SU-DHL-6 (cell line): ENCODE results near the gene RPS26.
"Not testable (repeated sequence)": the region's sequence is repeated elsewhere in the genome, so short reads cannot be mapped to it uniquely, and the experiment has no call there.

ENCODE experiments used
- H2AFZ ChIP-seq: fragments of 200-600 bp; sonication (generic); 2 replicates; pipeline ENCODE4 v1.6.1; 2014; ENCODE audit warnings: low read depth, mild to moderate bottlenecking, moderate library complexity, mixed read lengths, antibody characterized with exemption, low read length; ENCODE audit not compliant: severe bottlenecking
- H3F3A ChIP-seq: fragments of 200-600 bp; shearing (Covaris generic); 2 replicates; pipeline ENCODE4 v1.6.0; 2016; ENCODE audit warnings: antibody characterized with exemption, mild to moderate bottlenecking; ENCODE audit not compliant: insufficient read depth
- H3K27ac ChIP-seq: fragments of 200-600 bp; sonication (generic); 2 replicates; pipeline ENCODE4 v1.5.1; 2016; ENCODE audit warnings: low read depth, mild to moderate bottlenecking, low read length, moderate library complexity, mixed read lengths
- H3K27me3 ChIP-seq: fragments of 200-600 bp; sonication (generic), shearing (Covaris generic); 2 replicates; pipeline ENCODE4 v1.6.0; 2014; ENCODE audit warnings: mild to moderate bottlenecking, low read length
- H3K36me3 ChIP-seq: fragments of 200-600 bp; sonication (generic); 2 replicates; pipeline ENCODE4 v1.6.1; 2014; ENCODE audit warnings: mild to moderate bottlenecking, low read length, mixed read lengths
- H3K4me2 ChIP-seq: fragments of 300-600, 200-600 bp; shearing (Covaris generic), sonication (generic); 2 replicates; pipeline ENCODE4 v1.6.0; 2014; ENCODE audit warnings: low read length, low read depth, mild to moderate bottlenecking; ENCODE audit not compliant: poor library complexity, severe bottlenecking
- H3K4me3 ChIP-seq: fragments of 200-600 bp; sonication (generic); 2 replicates; pipeline ENCODE4 v1.5.1; 2014; ENCODE audit warnings: antibody characterized with exemption, low read length, mild to moderate bottlenecking, mixed read lengths; ENCODE audit not compliant: insufficient read depth, poor library complexity, severe bottlenecking
- H3K79me2 ChIP-seq: fragments of 200-600 bp; sonication (generic); 2 replicates; pipeline ENCODE4 v1.6.1; 2014; ENCODE audit warnings: mild to moderate bottlenecking, low read length, moderate library complexity; ENCODE audit not compliant: insufficient read depth
- H3K9ac ChIP-seq: fragments of 200-600 bp; sonication (generic); 2 replicates; pipeline ENCODE4 v1.7.0; 2014; ENCODE audit warnings: mild to moderate bottlenecking, low read length
- H3K9me2 ChIP-seq: fragments of 200-600 bp; sonication (generic); replicated peaks from 2 replicates; pipeline ENCODE4 v1.6.1; 2014; ENCODE audit warnings: low read length; ENCODE audit not compliant: insufficient read depth
- H3K9me3 ChIP-seq: fragments of 200-600 bp; sonication (generic); 2 replicates; pipeline ENCODE4 v1.6.1; 2014; ENCODE audit warnings: low read length, mixed read lengths; ENCODE audit not compliant: insufficient read depth
- H4K20me1 ChIP-seq: fragments of 200-600 bp; sonication (generic); 2 replicates; pipeline ENCODE4 v1.6.1; 2014; ENCODE audit warnings: low read depth, mild to moderate bottlenecking, antibody characterized with exemption, low read length, moderate library complexity, mixed read lengths
- EZH2phosphoT487 ChIP-seq: fragments of 200-600 bp; sonication (generic), shearing (Covaris generic); conservative IDR thresholded peaks from 2 replicates; pipeline ENCODE4 v1.6.1; 2018; ENCODE audit warnings: mild to moderate bottlenecking, antibody characterized with exemption, low read length, moderate library complexity, mixed read lengths
- TF ChIP-seq, protein P1 (sequence below): fragments of 200-600 bp; sonication (generic); IDR thresholded peaks from one replicate; pipeline ENCODE4 v1.5.1; 2017; ENCODE audit warnings: antibody characterized with exemption, mild to moderate bottlenecking, low read length, moderate library complexity; ENCODE audit not compliant: insufficient read depth, poor library complexity, severe bottlenecking

Gene RPS26

DNA sequence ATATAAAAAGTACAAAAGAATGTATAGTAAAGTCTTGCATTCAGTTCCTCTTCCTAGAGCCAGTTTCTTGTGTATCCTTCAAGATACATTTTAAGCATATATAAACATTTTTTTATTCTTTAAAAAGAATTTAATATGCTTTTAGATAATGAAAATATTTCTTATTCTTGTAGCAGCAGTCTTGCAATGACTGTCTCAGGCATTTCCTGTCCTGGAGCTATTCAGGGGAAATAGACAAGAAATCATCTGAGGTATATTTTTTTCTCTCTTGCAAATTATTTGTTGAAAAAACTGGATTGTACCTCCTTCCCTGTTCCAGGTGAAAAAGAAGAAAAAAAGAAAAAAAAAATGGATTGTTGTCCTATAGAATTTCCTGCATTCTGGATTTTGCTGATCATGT is 21.3 kb downstream of the RPS26 start:
- H3K9me3 ChIP-seq: no peaks in the 10 kb centered on the region
- no peaks in the 10 kb centered on the region for H3K27me3 ChIP-seq
- TF ChIP-seq, protein P1, sequence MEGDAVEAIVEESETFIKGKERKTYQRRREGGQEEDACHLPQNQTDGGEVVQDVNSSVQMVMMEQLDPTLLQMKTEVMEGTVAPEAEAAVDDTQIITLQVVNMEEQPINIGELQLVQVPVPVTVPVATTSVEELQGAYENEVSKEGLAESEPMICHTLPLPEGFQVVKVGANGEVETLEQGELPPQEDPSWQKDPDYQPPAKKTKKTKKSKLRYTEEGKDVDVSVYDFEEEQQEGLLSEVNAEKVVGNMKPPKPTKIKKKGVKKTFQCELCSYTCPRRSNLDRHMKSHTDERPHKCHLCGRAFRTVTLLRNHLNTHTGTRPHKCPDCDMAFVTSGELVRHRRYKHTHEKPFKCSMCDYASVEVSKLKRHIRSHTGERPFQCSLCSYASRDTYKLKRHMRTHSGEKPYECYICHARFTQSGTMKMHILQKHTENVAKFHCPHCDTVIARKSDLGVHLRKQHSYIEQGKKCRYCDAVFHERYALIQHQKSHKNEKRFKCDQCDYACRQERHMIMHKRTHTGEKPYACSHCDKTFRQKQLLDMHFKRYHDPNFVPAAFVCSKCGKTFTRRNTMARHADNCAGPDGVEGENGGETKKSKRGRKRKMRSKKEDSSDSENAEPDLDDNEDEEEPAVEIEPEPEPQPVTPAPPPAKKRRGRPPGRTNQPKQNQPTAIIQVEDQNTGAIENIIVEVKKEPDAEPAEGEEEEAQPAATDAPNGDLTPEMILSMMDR: no peak
- no peak for TF ChIP-seq EZH2phosphoT487
- no peaks in the 10 kb centered on the region for H3K36me3 ChIP-seq
- no peak overlapping the region for H3K4me3 ChIP-seq
- no peaks in the 10 kb centered on the region for H4K20me1 ChIP-seq
- no peak overlapping the region for H3K27ac ChIP-seq
- H3K9me2 ChIP-seq: no peaks in the 10 kb centered on the region
- H3K79me2 ChIP-seq: no peaks in the 10 kb centered on the region
- no peaks in the 10 kb centered on the region; the same call in 1 of the 2 replicates for H3F3A ChIP-seq
- no peak overlapping the region for H3K4me2 ChIP-seq
- H3K9ac ChIP-seq: no peak overlapping the region
- H2AFZ ChIP-seq: no peak overlapping the region

DNA sequence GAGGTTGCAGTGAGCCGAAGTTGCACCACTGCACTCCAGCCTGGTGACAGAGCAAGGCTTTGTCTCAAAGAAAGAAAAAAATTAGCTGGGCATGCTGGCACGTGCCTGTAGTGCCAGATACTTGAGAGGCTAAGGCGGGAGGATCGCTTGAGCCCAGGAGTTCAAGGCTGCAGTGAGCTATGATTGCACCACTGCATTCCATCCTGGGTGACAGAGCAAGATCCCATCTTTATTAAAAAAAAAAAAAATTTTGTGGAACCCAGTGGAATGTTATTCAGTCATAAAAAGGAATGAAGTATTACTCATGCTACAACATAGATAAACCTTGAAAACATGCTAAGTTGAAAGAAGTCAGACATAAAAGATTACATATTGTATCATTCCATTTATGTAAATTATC is 29.9 kb downstream of the RPS26 start:
- H3K79me2 ChIP-seq: no peaks in the 10 kb centered on the region
- H3K36me3 ChIP-seq: no peaks in the 10 kb centered on the region
- no peaks in the 10 kb centered on the region for H3F3A ChIP-seq
- H2AFZ ChIP-seq: no peak overlapping the region
- H4K20me1 ChIP-seq: no peaks in the 10 kb centered on the region
- no peaks in the 10 kb centered on the region for H3K27me3 ChIP-seq
- H3K4me3 ChIP-seq: no peak overlapping the region
- TF ChIP-seq, protein P1: no peak
- no peak for TF ChIP-seq EZH2phosphoT487
- H3K9me2 ChIP-seq: no peaks in the 10 kb centered on the region
- H3K9me3 ChIP-seq: no peaks in the 10 kb centered on the region
- no peak overlapping the region for H3K27ac ChIP-seq
- no peak overlapping the region for H3K9ac ChIP-seq
- no peak overlapping the region for H3K4me2 ChIP-seq

DNA sequence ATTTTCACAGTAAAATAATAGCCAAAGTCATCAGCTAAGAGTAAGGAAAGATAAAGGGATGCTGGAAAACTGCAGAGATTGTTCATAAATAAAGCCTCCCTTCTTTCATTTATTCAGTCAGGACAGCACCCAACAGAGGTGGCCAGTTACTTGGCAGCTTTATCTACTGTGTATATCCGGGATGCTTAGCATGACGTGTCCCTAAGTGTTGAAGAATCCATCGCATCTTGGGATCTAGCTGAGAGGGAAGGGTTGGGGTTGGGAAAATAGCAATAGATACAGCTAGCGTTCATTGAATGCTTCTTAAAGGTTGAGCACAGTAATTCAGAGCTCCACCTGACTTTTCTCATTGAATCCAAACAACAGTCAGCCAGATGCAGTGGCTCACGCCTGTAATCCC is 32.7 kb downstream of the RPS26 start:
- Histone ChIP-seq H3K4me3 (no peak overlapping the region), H3K36me3 (no peaks in the 10 kb centered on the region), H3K79me2 (no peaks in the 10 kb centered on the region), H3K4me2 (no peak overlapping the region), H3F3A (no peaks in the 10 kb centered on the region), H3K9ac (no peak overlapping the region), H2AFZ (no peak overlapping the region), H3K9me3 (no peaks in the 10 kb centered on the region), H3K27me3 (no peaks in the 10 kb centered on the region), H4K20me1 (no peaks in the 10 kb centered on the region), H3K9me2 (no peaks in the 10 kb centered on the region), H3K27ac (no peak overlapping the region)
- TF ChIP-seq EZH2phosphoT487: no peak
- TF ChIP-seq, protein P1: no peak

DNA sequence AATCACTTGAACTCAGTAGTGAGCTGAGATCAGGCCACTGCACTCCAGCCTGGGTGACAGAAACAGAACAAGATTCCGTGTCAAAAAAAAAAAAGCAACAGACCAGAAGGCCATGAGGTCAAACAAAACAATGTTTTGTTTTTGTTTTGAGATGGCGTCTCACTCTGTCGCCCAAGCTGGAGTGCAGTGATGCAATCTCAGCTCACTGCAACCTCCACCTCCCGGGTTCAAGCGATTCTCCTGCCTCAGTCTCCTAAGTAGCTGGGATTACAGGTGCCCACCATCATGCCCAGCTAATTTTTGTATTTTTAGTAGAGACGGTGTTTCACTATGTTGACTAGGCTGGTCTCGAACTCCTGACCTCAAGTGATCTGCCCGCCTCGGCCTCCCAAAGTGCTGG is 36.2 kb downstream of the RPS26 start:
- not testable (repeated sequence) for H3F3A ChIP-seq, H3K4me3 ChIP-seq, H2AFZ ChIP-seq, H3K9ac ChIP-seq, H3K36me3 ChIP-seq, H3K27ac ChIP-seq, H3K9me3 ChIP-seq, H4K20me1 ChIP-seq, H3K9me2 ChIP-seq, H3K79me2 ChIP-seq, H3K27me3 ChIP-seq, H3K4me2 ChIP-seq
